Neural crest cell (in vitro differentiated cells): ENCODE results near the gene STAP1. TPM values are rescaled to one million over a fixed set of nuclear protein-coding genes. Genes with fewer than 3 reads are reported as not detected.

Experiments
- DNase-seq: peaks from one replicate; pipeline ENCODE4 v3.0.0; 2021; ENCODE audit warnings: low read depth, mixed read lengths, low spot score
- H3K27ac Mint-ChIP-seq: one replicate; pipeline ENCODE4 v1.8.0; 2021; ENCODE audit warnings: mild to moderate bottlenecking, mixed read lengths; ENCODE audit not compliant: unreplicated experiment
- H3K27me3 Mint-ChIP-seq: 2 replicates; pipeline ENCODE4 v1.8.0; 2021; ENCODE audit warnings: low read depth, mild to moderate bottlenecking, mixed read lengths
- H3K36me3 Mint-ChIP-seq: 2 replicates; pipeline ENCODE4 v1.8.0; 2021; ENCODE audit warnings: low read depth, mild to moderate bottlenecking, mixed read lengths
- H3K4me1 Mint-ChIP-seq: 2 replicates; pipeline ENCODE4 v1.8.0; 2021; ENCODE audit warnings: mixed read lengths
- H3K4me3 Mint-ChIP-seq: one replicate; pipeline ENCODE4 v1.8.0; 2021; ENCODE audit warnings: mild to moderate bottlenecking, mixed read lengths
- H3K9me3 Mint-ChIP-seq: 2 replicates; pipeline ENCODE4 v1.8.0; 2021; ENCODE audit warnings: mixed read lengths
- CTCF ChIP-seq: fragments of 200-600 bp; sonication (generic); conservative IDR thresholded peaks from 2 replicates; pipeline ENCODE4 v1.5.0; 2021; ENCODE audit warnings: antibody characterized with exemption, mild to moderate bottlenecking
- total RNA-seq: library from RNA; stranded (reverse); gene quantifications from 2 replicates; pipeline ENCODE4 v1.2.1, GENCODE V29; 2021

The STAP1 gene
- total RNA-seq, 1 donor from 2014 or later, result not detected

- H3K27me3 Mint-ChIP-seq, result no peaks in the 10 kb centered on the region
- no peak for TF ChIP-seq CTCF
- H3K27ac Mint-ChIP-seq, result peak overlapping the region; percentile 39
- peaks cover 18% of the 10 kb centered on the region for H3K4me1 Mint-ChIP-seq
- no peak overlapping the region for H3K4me3 Mint-ChIP-seq
- H3K36me3 Mint-ChIP-seq, result no peaks in the 10 kb centered on the region
- no peak for DNase-seq
- H3K9me3 Mint-ChIP-seq, result no peaks in the 10 kb centered on the region
Measured at GRCh38 chr4:67581208-67581857, 22.8 kb downstream of the STAP1 start.

GRCh38 chr4:67581913-67582312 is 23.4 kb downstream of the STAP1 start:
- H3K36me3 Mint-ChIP-seq, result no peaks in the 10 kb centered on the region

GRCh38 chr4:67584496-67584895 is 26.0 kb downstream of the STAP1 start:
- Mint-ChIP-seq H3K4me3 (peak overlapping the region; percentile 7), H3K27ac (no peak overlapping the region), H3K4me1 (peaks cover 18% of the 10 kb centered on the region), H3K9me3 (peaks cover 3% of the 10 kb centered on the region), H3K36me3 (no peaks in the 10 kb centered on the region), H3K27me3 (no peaks in the 10 kb centered on the region)
- DNase-seq, result no peak
- no peak for TF ChIP-seq CTCF

More at GRCh38 chr4:67581913-67582312, 23.4 kb downstream of the STAP1 start:
- H3K4me3 Mint-ChIP-seq, result no peak overlapping the region
- H3K27ac Mint-ChIP-seq, result no peak overlapping the region
- no peak for TF ChIP-seq CTCF
- no peaks in the 10 kb centered on the region for H3K9me3 Mint-ChIP-seq
- H3K4me1 Mint-ChIP-seq, result peaks cover 18% of the 10 kb centered on the region
- no peaks in the 10 kb centered on the region for H3K27me3 Mint-ChIP-seq
- no peak for DNase-seq

GRCh38 chr4:67587156-67587555 is 28.6 kb downstream of the STAP1 start:
- Mint-ChIP-seq H3K4me3 (no peak overlapping the region), H3K36me3 (no peaks in the 10 kb centered on the region), H3K27ac (no peak overlapping the region), H3K4me1 (peaks cover 15% of the 10 kb centered on the region), H3K27me3 (no peaks in the 10 kb centered on the region), H3K9me3 (peaks cover 3% of the 10 kb centered on the region)
- no peak for DNase-seq
- no peak for TF ChIP-seq CTCF

- Mint-ChIP-seq H3K9me3 (peaks cover 15% of the 10 kb centered on the region), H3K4me1 (no peaks in the 10 kb centered on the region), H3K4me3 (no peak overlapping the region), H3K27me3 (no peaks in the 10 kb centered on the region), H3K36me3 (peaks cover 6% of the 10 kb centered on the region), H3K27ac (no peak overlapping the region)
- no peak for TF ChIP-seq CTCF
- no peak for DNase-seq
Measured at GRCh38 chr4:67593741-67594175, 35.2 kb downstream of the STAP1 start.
